NCI-H2227 (cell line): ENCODE data around the gene RPH3AL.

Experiments
- DNase-seq: peaks from one replicate; lab custom pipeline; 2025; ENCODE audit not compliant: unreplicated experiment; lab: John Stamatoyannopoulos, UW

Gene RPH3AL, protein sequence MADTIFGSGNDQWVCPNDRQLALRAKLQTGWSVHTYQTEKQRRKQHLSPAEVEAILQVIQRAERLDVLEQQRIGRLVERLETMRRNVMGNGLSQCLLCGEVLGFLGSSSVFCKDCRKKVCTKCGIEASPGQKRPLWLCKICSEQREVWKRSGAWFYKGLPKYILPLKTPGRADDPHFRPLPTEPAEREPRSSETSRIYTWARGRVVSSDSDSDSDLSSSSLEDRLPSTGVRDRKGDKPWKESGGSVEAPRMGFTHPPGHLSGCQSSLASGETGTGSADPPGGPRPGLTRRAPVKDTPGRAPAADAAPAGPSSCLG

DNA sequence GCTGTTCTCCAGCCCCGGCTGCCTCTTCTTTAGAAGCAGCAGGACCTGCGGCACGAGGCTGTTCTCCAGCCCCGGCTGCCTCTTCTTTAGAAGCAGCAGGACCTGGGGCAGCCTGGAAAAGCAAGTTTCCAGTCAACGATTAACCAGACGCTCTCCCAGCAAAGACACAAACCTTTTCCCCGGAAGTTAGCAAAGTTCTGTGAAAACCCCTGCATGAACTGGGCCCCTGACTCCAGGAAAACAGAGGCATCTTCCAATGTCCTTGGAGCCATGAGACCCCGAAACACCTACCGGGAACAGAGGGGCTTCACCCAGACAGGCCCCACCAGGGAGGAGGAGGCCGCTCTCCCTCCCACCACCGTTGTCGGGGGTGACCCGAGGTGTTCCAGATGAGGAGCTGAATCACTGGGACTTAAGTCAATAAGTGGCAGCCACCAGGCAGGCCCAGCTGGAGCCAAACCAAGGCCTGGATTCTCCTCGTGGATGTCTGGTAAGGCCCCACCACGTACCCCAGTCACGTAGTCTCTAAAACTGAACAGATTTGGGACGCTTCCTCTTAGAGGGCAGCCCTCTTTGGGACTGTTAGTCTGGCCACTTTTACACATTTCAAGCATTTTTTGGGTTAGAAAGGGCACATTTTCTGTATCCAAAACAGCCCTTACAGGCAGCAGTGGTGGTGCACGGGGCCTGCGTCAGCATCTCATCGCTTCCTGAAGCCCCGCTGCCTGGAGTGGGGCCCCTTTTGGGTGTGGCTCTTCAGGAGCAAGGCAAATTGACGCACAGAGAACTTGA is at the start of gene RPH3AL:
RPH3AL (minus strand) TSS at position 387 of the 792 bp plus-strand sequence. CDS start 25,264 bp downstream, outside the sequence.
- peak; percentile 69 for DNase-seq

DNA sequence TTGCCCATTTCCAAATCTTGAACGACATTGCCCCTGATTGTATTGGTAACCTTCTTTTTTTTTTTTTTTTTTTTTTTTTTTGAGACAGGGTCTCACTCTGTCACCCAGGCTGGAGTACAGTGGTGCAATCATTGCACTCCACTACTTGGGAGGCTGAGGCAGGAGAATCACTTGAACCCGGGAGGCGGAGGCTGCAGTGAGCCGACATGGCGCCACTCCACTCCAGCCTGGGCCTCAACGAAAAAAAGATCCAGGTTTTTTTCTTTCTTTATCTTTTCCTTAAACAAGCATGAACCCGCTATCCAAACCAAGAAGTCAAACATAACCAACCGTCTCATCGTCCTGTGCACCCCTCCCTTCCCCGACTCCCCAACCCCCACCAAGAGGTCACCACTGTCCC is 47.6 kb upstream of the RPH3AL start:
- no peak for DNase-seq

DNA sequence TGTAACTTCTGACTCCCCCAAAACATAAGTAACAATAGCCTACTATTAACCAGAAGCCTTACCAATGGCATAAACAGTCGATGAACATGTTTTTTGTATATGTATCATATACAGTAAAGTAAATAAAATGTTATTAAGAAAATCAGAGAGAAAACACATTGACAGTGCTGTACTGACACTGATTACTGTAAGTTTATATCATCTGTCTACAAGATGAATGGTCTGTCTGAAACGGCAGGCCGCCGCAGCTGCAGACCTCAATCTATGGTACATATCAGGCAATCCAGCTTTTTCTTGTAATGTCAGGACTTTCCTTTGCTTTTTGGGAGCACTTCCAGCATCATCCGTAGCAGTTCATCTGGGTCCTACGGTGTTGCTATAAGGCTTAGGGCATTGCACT is 44.2 kb upstream of the RPH3AL start:
- DNase-seq = peak; percentile 8

DNA sequence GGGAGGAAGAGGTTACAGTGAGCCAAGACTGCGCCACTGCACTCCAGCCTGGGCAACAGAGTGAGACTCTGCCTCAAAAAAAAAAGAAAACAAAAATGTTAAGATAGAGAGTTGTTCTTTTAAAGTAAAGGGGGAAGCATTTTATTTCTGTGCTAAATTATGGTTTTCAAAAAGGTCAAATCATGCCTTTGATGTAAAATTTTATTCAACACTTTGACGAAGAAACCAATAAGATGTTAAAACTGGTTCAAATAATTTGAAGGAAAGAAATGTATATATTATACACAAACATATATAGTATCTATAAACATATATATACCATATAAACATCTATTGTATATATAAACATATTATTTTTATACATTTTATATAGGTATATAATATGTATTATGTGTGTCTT is 43.4 kb upstream of the RPH3AL start:
- DNase-seq = no peak

DNA sequence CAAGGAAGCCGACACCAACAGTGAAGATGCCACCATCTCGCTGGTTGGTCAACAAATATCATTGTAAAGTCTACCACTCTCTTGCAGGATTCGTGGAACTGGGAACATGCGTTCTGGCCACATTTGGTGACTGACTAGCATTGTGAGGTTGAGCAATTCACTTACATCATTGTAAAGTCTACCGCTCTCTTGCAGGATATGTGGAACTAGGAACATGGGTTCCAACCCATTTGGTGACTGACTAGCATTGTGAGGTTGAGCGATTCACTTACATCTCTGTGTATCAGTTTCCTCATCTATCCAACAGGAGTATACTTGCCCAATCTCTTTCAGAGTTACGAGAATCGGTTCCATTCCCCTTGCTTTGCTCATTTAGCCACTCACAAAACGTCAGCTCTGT is 42.6 kb upstream of the RPH3AL start:
- no peak for DNase-seq

DNA sequence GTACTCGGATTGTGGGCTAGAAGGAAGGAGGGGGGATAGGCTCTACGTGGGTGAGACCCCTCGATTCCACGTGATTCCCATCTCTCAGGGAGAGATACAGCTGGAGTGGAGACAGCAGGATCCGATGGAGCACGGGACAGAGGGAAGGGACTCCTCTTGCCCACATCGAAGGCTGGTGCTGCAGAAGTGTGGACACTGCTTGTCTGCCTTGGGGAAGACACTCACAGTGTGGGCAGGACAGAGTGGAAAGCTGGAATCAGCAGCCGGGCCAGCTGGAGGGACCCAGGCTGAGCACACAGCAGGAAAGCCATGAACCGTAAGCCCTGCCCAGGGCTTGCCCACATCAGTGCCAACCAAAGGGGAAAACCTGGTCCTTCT is 42.1 kb upstream of the RPH3AL start:
- no peak for DNase-seq

DNA sequence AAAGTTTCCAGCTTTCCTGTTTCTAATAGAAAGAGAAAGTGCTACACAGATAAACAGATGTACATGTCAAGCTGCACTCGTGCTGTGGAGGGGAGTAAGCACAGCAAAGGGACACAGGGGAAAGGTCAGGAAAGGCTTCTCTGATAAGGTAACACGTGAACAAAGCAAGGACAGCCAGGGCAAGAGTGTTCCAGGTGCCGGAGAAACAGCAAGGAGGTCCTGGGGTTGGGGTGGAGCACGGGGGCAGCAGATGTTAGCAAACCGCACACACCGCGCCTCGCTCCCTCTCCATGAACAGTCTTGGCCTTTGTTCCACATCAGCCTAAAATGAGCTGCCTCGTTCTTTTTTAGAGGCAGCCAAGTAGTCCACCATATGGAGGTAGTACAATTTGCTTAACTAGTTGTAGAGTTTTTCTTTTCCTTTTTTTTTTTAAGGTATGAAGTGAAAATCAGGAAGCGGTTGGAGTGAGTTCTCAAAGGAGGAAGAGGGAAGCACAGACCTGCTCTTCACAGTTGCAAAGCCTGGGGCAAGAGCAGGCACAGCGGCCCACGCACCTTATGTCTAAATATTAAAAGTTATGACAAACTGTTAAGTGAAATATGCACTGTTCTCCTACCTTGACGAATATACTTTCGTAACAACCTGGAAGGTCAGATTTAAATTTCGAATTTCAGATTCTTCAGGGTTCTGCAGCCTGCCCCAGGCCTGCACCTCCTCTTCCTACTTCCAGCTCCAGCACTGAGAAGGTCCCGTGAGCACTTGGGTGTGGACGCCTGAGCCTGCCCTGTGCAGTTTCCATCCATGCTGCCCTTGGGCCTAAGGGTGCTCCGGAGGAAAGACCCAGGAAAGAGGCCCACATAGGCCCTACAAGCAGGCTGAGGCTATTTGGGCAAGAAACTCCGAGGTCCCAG is 41.5 kb upstream of the RPH3AL start:
- DNase-seq = no peak

DNA sequence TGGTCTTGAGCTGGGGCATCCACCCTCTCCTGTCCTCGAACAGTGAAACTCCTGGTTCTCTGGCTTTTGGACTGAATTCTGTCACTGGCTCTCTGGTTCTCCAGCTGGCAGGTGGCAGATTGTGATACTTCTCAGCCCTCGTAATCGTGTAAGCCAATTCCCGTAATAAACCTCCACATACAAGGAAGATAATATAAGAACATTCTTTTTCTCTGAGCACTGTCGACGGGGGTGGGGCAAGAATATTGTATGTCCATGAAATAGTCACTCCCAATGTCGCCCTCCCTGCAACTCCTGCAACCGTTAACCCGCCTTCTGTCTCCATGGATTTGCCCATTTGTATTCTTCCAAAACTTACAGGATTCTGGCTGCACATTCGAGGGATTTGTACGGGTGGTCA is 39.2 kb upstream of the RPH3AL start:
- DNase-seq = no peak

DNA sequence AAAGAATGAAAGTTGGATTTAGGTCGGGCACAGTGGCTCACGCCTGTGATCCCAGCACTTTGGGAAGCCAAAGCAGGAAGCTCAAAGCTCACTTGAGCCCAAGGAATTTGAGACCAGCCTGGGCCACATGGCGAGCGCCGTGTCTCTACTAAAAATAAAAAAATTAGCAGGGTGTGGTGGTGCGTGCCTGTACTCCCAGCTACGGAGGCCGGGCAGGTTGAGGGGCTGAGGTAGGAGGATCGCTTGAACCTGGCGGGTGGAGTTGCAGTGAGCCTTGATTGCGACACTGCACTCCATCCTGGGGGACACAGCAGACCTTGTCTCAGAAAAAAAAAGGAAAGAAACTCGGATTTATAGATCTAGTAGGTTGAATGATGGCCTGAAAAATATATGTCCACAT is 37.4 kb upstream of the RPH3AL start:
- DNase-seq = no peak

DNA sequence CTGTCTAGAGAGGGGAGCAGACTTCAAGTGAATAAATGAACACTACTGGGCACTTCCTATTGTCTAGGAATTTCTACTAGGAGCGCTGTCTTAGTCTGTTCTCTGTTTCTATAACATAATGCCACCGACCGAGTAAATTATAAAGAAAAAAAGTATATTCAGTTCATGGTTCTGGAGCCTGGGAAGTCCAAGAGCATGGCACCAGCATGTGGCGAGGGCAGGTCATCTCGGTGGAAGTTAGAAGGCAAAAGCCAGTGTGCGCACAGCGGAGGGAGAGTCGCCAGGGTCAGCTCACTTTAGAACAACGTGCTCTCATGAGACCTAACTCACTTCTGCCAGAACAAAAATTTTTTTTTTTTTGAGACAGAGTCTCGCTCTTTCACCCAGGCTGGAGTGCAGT is 35.5 kb upstream of the RPH3AL start:
- DNase-seq = no peak

DNA sequence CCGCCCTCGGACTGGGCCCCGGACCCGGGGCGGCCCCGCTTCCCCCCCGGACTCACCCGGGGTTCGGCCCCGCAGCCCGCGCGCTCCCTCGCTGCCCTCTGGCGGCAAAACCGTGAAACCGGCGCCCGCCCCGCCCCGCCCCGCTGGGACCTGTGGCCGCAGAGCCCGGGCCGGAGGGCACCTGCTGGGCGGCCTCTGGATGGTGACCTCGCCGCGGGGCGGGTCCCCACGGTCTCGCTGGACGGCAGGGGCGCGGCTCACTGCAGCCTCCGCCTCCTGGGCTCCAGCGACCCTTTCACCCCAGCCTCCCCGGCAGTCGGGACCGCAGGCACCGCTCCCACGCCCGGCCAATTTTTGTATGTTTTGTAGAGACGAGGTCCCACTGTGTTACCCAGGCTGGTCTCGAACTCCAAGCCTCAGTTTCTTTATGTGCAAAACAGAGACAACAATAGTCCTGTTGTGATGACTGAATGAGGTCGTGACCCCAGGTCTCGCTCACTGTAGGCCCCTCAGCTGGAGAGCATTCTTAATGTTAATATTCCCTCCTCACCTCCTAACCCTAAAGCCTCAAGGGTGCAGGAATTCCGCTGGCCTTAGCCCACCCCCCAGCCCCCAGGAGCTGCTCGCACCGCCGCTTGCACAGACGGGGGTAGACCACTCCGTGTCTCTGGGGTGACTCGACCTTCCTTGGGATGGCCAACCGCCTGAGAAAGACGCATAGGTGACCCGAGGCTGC is 33.7 kb upstream of the RPH3AL start:
- peak; percentile 46 for DNase-seq

DNA sequence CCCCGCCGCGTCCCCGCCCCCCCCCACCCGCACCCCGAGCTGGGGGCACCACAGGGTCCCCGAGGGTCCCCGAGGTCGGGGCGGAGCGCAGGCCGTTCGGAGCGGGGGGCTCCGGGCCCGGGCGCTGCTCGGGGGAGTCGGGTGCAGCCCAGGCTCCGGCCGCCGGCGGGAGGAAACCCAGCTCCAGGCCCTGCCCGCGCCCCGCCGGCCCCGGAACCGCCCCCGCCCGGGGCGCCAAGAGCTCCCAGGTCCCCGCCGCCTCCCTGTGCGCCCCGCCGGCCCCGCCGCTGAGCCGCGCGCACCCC is 33.2 kb upstream of the RPH3AL start:
- no peak for DNase-seq

DNA sequence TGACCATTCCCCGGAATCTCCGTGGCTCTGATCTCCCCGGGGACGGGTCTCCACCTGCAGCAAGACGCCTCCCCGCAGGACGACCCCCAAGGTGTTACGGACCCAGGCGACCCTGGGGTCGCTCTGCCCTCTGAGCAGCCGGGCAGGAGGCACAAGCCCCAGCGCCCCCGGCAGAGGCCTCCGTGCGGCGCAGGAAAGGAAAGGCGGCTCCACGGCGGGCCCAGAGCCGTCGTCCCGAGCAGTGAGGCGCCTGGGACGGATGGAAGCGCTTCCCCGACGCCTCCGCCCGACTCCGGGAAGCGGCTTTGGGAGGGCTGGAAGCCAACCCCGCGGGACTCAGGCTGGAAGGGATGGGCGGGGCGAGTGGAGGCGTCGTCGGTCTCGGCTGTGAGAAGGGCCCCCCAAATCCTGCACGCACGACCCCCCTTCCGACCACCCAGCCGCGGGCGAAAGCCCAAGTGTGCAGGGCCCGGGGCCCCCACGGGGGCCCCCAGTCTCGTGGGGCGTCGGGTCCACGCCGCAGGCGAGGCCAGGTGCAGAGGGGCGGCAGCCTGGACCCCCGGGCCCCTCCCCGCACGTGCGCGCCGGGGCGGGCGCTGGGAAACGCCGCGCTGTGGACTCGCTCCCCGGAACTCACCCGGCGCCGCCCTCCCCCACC is 32.7 kb upstream of the RPH3AL start:
- peak; percentile 38 for DNase-seq

DNA sequence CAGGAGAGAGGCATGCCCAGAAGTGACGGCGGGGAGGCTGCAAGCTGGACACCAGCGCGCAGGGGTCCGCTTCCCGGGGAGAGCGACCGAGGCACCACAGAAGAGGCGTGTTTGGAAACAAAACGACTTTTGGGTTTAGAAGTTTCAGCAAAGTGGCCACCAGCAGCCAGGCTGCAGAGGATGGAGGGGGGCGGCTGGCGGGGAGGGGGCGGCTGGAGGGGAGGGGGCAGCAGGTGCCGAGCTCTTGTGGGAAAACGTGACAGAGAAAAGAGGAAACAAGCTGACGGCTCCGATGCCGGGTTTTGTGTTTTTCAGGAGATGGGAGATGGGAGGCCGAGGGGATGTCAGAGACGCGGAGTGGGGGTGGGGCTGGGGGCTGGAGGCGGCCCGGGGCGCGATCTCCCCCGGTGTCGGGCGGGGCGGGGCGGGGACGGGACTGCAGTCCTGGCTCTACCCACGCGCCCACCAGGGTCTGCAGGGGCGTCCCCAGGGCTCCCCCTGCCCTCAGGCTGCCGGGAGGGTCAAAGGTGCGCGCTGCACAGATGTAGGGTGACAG is 32.1 kb upstream of the RPH3AL start:
- peak; percentile 7 for DNase-seq

DNA sequence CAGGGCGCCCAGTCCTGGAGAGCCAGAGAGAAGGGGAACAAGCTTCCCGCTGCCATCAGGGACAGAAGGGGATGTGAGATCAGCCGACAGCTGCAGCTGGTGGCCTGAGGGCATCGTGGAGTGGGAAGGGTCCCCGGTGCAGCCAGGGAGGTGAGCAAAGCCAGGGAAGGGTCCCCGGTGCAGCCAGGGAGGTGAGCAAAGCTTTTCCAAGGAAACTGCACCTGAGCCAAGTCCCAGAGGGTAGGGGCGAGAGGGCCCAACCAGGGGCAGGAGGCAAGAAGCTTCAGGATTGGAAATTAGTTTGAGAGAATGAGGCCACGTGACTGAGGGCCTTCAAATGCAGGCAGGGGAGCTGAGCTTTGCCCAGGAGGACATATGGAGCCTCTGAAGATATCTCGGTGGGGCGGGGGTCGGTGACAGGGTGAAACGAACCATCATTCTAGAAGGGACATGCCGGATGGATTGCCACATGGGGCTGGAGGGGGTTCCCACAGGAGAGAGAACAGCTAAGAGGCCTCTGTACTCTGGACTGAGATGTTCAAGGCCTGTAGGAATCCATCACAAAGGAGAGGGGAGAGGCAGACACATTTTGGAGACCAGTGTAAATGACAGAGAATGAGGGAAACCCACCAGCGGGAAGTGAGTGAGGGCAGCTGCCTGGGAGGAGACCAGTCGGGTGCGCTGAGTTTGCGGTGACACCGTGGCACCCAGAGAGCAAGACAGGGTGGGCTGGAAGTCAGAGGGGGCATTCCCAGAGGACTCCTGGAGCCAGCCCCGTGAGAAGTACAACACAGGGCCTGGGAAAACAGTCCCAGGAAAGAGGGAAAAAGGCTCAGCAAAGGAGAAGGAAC is 31.4 kb upstream of the RPH3AL start:
- no peak for DNase-seq

DNA sequence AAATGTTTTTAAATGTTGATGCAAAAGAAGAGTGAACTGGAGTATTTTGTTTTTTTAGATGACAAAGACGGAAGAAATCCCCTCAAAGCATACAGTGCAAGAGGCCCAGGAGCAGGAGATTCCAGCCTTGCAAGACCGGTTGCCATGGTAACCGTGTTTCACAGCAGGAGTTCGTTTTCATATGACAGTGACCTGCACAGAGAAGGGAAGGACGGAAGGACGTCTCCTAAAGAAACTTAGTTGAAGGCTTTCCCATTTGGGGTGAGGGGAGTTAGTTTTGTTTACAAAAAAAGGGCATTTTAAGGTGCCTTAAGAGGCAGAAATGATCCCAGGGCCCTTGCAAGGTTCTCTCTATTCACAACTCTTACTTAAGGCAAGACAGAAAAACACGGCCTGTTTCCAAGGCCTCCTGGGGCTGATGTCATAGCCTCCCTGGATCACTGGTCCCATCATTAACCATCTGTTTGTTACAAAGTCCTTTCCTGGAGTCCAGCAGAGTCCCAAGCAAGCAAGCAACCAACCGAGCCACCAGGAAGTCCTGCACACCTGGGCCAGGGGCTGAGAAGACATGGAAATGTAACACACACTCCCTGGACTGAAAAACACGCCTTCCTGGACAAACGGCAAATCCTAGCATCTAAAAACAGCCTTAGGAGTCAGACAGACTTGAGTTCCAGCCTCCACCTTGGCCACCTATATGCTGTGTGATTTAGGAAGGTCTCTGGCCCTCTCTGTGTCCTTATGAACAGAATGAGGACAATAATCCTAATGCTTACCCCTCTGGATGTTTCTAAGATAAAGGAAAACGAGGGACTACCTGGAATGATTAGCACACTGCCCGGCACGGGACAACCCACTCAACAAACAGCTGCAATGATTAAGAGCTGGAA is 30.3 kb upstream of the RPH3AL start:
- DNase-seq = peak; percentile 87

DNA sequence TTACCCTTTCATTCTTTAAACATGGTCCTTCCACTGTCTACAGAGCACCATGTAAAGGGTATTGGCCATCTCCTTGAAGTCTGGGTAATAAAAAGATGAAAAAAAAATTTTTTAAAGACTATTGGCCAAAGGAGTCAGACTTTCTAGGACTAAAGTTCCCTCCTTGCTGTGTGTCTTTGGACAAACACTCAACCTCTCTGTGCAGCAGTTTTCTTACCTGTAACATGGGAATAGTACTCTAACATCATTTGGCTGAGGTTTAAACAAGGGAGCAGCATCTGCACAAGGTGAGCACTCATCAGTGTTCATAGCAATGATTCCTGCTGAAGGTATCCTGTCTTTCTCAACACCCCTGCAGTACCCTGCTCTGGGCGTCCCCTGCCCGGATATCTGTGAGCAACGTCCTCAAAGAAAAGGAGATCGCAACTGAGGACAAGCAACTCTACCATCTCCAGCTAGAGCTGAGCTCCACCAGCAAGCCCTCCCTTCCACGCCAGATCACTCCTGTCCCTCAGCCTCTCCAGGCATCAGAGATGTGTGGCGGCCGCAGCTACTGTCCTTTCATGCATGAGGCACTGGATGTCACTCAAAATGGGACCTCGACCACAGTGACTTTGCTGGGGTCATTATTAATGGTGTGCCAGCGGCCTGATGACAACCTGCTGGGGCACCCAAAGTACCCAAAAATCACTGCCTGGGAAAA is 29.5 kb upstream of the RPH3AL start:
- DNase-seq = no peak

DNA sequence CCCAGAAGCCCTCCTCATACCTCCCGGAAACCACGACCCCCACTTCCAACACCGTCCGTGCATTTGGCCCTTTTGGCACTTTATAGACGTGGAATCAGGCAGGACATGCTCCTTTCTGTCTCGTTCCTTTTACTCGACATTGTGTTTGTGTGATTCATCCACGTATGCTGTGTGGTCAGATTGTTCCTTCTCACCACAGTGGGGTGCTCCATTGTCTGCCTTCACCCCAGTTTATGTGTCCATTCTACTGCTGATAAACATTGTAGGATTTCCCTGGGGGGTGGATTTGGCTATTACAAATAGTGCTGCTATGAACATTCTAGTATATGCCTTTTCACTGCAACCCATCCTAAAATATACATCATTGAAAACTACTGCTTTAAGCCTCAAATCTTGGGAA is 28.9 kb upstream of the RPH3AL start:
- DNase-seq = no peak
